Measurements from ENCODE around the gene APOL1. TPM values are rescaled to one million over a fixed set of nuclear protein-coding genes. Genes with fewer than 3 reads are reported as not detected.

APOL1 gene
- total and polyA plus RNA-seq, 2 of the 13 experiments (the other 11 are each of a cell fraction or from before 2014, with no cell fraction given), result 20.3 to 75.0 TPM

- no peak for TF ChIP-seq FOXP1 (IDR thresholded peaks at IDR 0.05)
- TF ChIP-seq FOXP1 (CRISPR knock-in tag; IDR thresholded peaks at IDR 0.05), result no peak
- TF ChIP-seq ZNF335 (CRISPR knock-in tag; IDR thresholded peaks at IDR 0.05), result no peak
- no peak for TF ChIP-seq NFE2L1 (CRISPR knock-in tag; IDR thresholded peaks at IDR 0.05; ENCODE audit: borderline replicate concordance)
- no peak for TF ChIP-seq ZNF687 (CRISPR knock-in tag; IDR thresholded peaks at IDR 0.05)
- TF ChIP-seq DR1 (CRISPR knock-in tag; IDR thresholded peaks at IDR 0.05), result no peak
- no peak for TF ChIP-seq ZNF552 (CRISPR knock-in tag; IDR thresholded peaks at IDR 0.05; ENCODE audit: borderline replicate concordance)
- no peak for TF ChIP-seq ZNF772 (CRISPR knock-in tag; IDR thresholded peaks at IDR 0.05)
- TF ChIP-seq, protein P1, sequence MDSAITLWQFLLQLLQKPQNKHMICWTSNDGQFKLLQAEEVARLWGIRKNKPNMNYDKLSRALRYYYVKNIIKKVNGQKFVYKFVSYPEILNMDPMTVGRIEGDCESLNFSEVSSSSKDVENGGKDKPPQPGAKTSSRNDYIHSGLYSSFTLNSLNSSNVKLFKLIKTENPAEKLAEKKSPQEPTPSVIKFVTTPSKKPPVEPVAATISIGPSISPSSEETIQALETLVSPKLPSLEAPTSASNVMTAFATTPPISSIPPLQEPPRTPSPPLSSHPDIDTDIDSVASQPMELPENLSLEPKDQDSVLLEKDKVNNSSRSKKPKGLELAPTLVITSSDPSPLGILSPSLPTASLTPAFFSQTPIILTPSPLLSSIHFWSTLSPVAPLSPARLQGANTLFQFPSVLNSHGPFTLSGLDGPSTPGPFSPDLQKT (CRISPR knock-in tag; IDR thresholded peaks at IDR 0.05; ENCODE audit: borderline replicate concordance), result no peak
- TF ChIP-seq ZNF773 (CRISPR knock-in tag; IDR thresholded peaks at IDR 0.05; ENCODE audit: borderline replicate concordance), result no peak
These were observed 44.6 kb downstream of the APOL1 start (continued) for GRCh38 chr22:36297568-36297967.
